GM12891 (cell line): ENCODE measurements around the gene CCDC59. TPM values are rescaled to one million over a fixed set of nuclear protein-coding genes. Genes with fewer than 3 reads are reported as not detected.
A peak's percentile ranks its signal among the peaks of the same experiment; 100 is the strongest.

Experiments used
- DNase-seq: peaks from one replicate; pipeline ENCODE4 v3.0.0; 2011; ENCODE audit warnings: low spot score; ENCODE audit not compliant: insufficient read length
- FAIRE-seq: peaks from 2 replicates; lab custom pipeline; 2011; peaks lifted over from hg19 to GRCh38; lab: Jason Lieb, UNC
- PAX5 ChIP-seq: IDR thresholded peaks from 2 replicates; pipeline ENCODE4 v1.6.1; 2011; ENCODE audit warnings: low read length, moderate library complexity, mild to moderate bottlenecking; ENCODE audit not compliant: insufficient read depth, severe bottlenecking
- POLR2A ChIP-seq: IDR thresholded peaks from 2 replicates; pipeline ENCODE4 v1.6.1; 2011; ENCODE audit warnings: low read depth, low read length, control low read depth
- POLR2AphosphoS5 ChIP-seq: IDR thresholded peaks from 2 replicates; pipeline ENCODE4 v1.6.1; 2011; ENCODE audit warnings: low read depth, low read length, control low read depth
- POU2F2 ChIP-seq: IDR thresholded peaks from 2 replicates; pipeline ENCODE4 v1.6.1; 2011; ENCODE audit warnings: low read depth, mild to moderate bottlenecking, control low read depth, low read length, moderate library complexity
- SPI1 ChIP-seq: IDR thresholded peaks from 2 replicates; pipeline ENCODE4 v1.6.1; 2011; ENCODE audit warnings: low read depth, low read length, control low read depth
- TAF1 ChIP-seq: IDR thresholded peaks from 2 replicates; pipeline ENCODE4 v1.6.1; 2011; ENCODE audit warnings: low read depth, low read length, control low read depth
- polyA plus RNA-seq: library from polyadenylated mRNA; unstranded; fragments of >200 nt; gene quantifications from one replicate; pipeline ENCODE4 v1.2.1, GENCODE V29; 2012; ENCODE audit warnings: low read depth, missing spikeins, inconsistent platforms; ENCODE audit not compliant: missing spikeins

The CCDC59 gene
- polyA plus RNA-seq: 56.1 TPM

GRCh38 chr12:82358200-82359114, at the start of gene CCDC59, which contains the start of gene METTL25:
Gene CCDC59, minus strand, starts transcription at chr12:82358387. Its CDS starts 11 bp downstream, at chr12:82358376.
Gene METTL25, plus strand, starts transcription at chr12:82358529. Its CDS starts 37 bp downstream, at chr12:82358566.
- FAIRE-seq: peak; percentile 97
- TF ChIP-seq TAF1: peak; percentile 99
- peak; percentile 91 for TF ChIP-seq POU2F2
- TF ChIP-seq PAX5: peak; percentile 60
- peak; percentile 91 for TF ChIP-seq POLR2A
- TF ChIP-seq POLR2AphosphoS5: peak; percentile 96
- peak; percentile 78 for TF ChIP-seq SPI1
- peak; percentile 74 for DNase-seq

- DNase-seq (no peak), FAIRE-seq (no peak)
- TF ChIP-seq POLR2AphosphoS5 (no peak), SPI1 (no peak), POLR2A (no peak), POU2F2 (no peak), PAX5 (no peak)
Measured at GRCh38 chr12:82407481-82407880, 49.3 kb upstream of the CCDC59 start.

GRCh38 chr12:82406651-82407050, 48.5 kb upstream of the CCDC59 start:
- FAIRE-seq (no peak), DNase-seq (no peak)
- TF ChIP-seq PAX5 (no peak), POLR2A (no peak)

- DNase-seq (no peak), FAIRE-seq (no peak)
- no peak for TF ChIP-seq POU2F2
- TF ChIP-seq SPI1: no peak
Measured at GRCh38 chr12:82400819-82401218, 42.6 kb upstream of the CCDC59 start.

GRCh38 chr12:82398879-82399278, 40.7 kb upstream of the CCDC59 start:
- DNase-seq: no peak
- no peak for TF ChIP-seq SPI1
- no peak for FAIRE-seq

GRCh38 chr12:82383930-82384552, 25.9 kb upstream of the CCDC59 start:
- FAIRE-seq: no peak
- no peak for TF ChIP-seq POLR2A
- TF ChIP-seq SPI1: no peak
- no peak for TF ChIP-seq POU2F2
- no peak for TF ChIP-seq POLR2AphosphoS5
- no peak for TF ChIP-seq PAX5
- TF ChIP-seq TAF1: no peak

GRCh38 chr12:82378997-82379396, 20.8 kb upstream of the CCDC59 start:
- FAIRE-seq: no peak
- no peak for DNase-seq
- TF ChIP-seq PAX5: no peak
- TF ChIP-seq SPI1: no peak
- TF ChIP-seq POU2F2: no peak
- TF ChIP-seq POLR2AphosphoS5: no peak
- no peak for TF ChIP-seq POLR2A
- TF ChIP-seq TAF1: no peak

More at GRCh38 chr12:82383930-82384552, 25.9 kb upstream of the CCDC59 start:
- DNase-seq: no peak

- no peak for TF ChIP-seq SPI1
- no peak for TF ChIP-seq TAF1
- no peak for TF ChIP-seq POU2F2
- TF ChIP-seq POLR2A: no peak
- no peak for TF ChIP-seq PAX5
- no peak for TF ChIP-seq POLR2AphosphoS5
- FAIRE-seq: no peak
Measured at GRCh38 chr12:82375201-82375600, 17.0 kb upstream of the CCDC59 start.

GRCh38 chr12:82366197-82366596, 8.0 kb upstream of the CCDC59 start:
- no peak for DNase-seq
- TF ChIP-seq SPI1 (0 out of 2 replicates have a peak, but pooled peaks have one; percentile 24), POU2F2 (no peak)
- no peak for FAIRE-seq

More at GRCh38 chr12:82375201-82375600, 17.0 kb upstream of the CCDC59 start:
- DNase-seq: no peak

- DNase-seq (no peak), FAIRE-seq (peak; percentile 38)
- TF ChIP-seq POLR2A (no peak), POU2F2 (no peak), POLR2AphosphoS5 (no peak), SPI1 (no peak), PAX5 (no peak), TAF1 (no peak)
Measured at GRCh38 chr12:82363990-82364389, 5.8 kb upstream of the CCDC59 start.
